Measurements from ENCODE around the gene SAAL1. TPM values are rescaled to one million over a fixed set of nuclear protein-coding genes. Genes with fewer than 3 reads are reported as not detected.
A peak's percentile ranks its signal among the peaks of the same experiment; 100 is the strongest.

Gene SAAL1
- total and polyA plus RNA-seq, 11 donors: 4.9 to 10.9 (median 6.7) TPM

DNA sequence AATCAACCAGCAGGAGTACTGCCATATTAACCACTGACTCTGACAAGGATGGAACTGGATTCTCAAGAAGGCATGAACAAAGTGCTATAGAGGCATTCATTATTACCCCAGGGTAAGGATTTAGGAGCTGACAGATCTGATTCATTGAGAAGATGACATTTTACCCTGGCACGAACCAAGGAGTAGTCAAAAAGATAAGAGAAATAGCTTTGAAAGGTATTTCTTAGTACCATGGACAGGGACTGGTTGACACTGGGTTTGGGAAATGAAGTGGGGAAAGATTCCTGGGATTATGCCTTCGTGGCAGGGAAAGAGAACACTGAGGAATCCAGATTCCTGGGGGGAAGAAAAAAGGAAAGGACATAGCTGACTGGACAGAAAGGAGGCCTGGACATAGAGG is 5.1 kb upstream of the SAAL1 start:
- TF ChIP-seq, protein P1, sequence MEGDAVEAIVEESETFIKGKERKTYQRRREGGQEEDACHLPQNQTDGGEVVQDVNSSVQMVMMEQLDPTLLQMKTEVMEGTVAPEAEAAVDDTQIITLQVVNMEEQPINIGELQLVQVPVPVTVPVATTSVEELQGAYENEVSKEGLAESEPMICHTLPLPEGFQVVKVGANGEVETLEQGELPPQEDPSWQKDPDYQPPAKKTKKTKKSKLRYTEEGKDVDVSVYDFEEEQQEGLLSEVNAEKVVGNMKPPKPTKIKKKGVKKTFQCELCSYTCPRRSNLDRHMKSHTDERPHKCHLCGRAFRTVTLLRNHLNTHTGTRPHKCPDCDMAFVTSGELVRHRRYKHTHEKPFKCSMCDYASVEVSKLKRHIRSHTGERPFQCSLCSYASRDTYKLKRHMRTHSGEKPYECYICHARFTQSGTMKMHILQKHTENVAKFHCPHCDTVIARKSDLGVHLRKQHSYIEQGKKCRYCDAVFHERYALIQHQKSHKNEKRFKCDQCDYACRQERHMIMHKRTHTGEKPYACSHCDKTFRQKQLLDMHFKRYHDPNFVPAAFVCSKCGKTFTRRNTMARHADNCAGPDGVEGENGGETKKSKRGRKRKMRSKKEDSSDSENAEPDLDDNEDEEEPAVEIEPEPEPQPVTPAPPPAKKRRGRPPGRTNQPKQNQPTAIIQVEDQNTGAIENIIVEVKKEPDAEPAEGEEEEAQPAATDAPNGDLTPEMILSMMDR (IDR thresholded peaks at IDR 0.05): no peak
- TF ChIP-seq POLR2A (IDR thresholded peaks at IDR 0.05): no peak
- peaks cover 0 to 35% (median 5%) of the 10 kb centered on the region in 9 donors for H3K27me3 ChIP-seq
- intact Hi-C loops (cut with DNase I): loop anchor here in 4 of 10 donors (10.0 kb wide), 3 partner anchors 624 to 694 kb away; no protein-coding TSS in a partner anchor
- H3K4me1 ChIP-seq: peaks cover 0 to 5% (median 0%) of the 10 kb centered on the region in 12 donors
- DNase-seq (no peak), ATAC-seq (no peak)
- no peaks in the 10 kb centered on the region for H3K9me3 ChIP-seq
- no peak overlapping the region for H3K4me3 ChIP-seq
- WGBS, 4 donors: 8 to 19% (median 13%) methylated on average over 2 of the region's 2 CpGs
- H3K36me3 ChIP-seq: no peaks in the 10 kb centered on the region
- no peak overlapping the region for H3K27ac ChIP-seq

DNA sequence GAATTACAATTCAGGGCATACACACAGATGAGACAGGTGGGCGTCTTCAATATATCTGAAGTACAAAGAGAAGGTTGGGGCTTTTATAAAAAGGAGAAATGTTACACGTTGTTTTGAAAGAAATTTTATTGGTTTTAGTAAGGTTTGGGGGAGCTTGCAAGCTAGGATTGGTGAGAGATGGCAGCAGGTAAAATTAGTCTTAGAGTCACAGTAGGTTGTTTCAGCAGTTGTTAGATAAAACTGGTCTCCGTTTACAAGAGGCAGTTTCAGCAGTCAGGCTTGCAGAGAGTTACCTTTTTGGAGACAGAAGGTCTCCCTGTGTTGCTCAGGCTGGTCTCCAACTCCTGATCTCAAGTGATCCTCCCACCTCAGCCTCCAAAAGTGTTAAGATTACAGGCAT is 2.4 kb upstream of the SAAL1 start:
- H3K4me1 ChIP-seq: peaks cover 0 to 19% (median 10%) of the 10 kb centered on the region in 12 donors
- H3K36me3 ChIP-seq: peaks cover 0 to 4% (median 0%) of the 10 kb centered on the region in 9 donors
- DNase-seq (no peak), ATAC-seq (no peak)
- H3K27me3 ChIP-seq: peaks cover 0 to 22% (median 0%) of the 10 kb centered on the region in 9 donors
- no peak for TF ChIP-seq POLR2A (IDR thresholded peaks at IDR 0.05)
- TF ChIP-seq, protein P1 (IDR thresholded peaks at IDR 0.05): no peak
- H3K9me3 ChIP-seq: no peaks in the 10 kb centered on the region
- 53 to 67% (median 60%) methylated on average over 3 of the region's 3 CpGs for WGBS, 4 donors
- H3K4me3 ChIP-seq: no peak overlapping the region
- intact Hi-C loops (cut with DNase I): loop anchor here in 7 of 10 donors (5.0 to 10.0 kb wide), 3 partner anchors 93 to 116 kb away; partner anchors contain the start of gene SERGEF (in 5 of the 7)
- H3K27ac ChIP-seq: no peak overlapping the region

DNA sequence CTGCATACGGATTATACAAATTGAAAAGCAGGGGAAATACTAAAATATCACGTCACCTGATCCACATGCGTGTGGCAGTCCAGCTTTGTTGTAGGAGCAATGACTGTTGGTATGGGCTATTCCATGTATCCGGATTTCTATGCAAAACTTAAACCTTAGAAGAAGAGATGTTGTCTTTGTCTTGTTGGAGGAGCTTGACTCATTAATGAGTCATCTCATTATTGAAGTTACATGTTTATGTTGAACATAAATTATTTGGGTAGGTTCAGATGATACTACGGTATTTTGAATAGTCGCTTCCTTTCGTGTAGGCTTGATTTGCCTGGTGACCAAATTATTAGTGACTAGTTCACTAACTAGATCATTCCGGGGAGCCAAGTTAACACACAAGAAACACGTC is 806 bp upstream of the SAAL1 start:
- Histone ChIP-seq H3K27me3 (peaks cover 0 to 15% (median 0%) of the 10 kb centered on the region in 9 donors), H3K27ac (no peak overlapping the region), H3K9me3 (no peaks in the 10 kb centered on the region), H3K4me3 (peak overlapping the region in 5 of 12 donors; percentile 75 to 98 (median 91)), H3K4me1 (peaks cover 0 to 19% (median 10%) of the 10 kb centered on the region in 12 donors), H3K36me3 (peaks cover 0 to 20% (median 15%) of the 10 kb centered on the region in 9 donors)
- TF ChIP-seq POLR2A (IDR thresholded peaks at IDR 0.05): no peak
- TF ChIP-seq, protein P1 (IDR thresholded peaks at IDR 0.05): no peak
- ATAC-seq (no peak), DNase-seq (no peak)
- intact Hi-C loops (cut with DNase I): loop anchor here in 9 of 10 donors (2.0 to 10.0 kb wide), 5 partner anchors 92 to 114 kb away; partner anchors contain the start of gene SERGEF (in 6 of the 9)
- 91 to 94% (median 92%) methylated on average over 9 of the region's 9 CpGs for WGBS, 4 donors

DNA sequence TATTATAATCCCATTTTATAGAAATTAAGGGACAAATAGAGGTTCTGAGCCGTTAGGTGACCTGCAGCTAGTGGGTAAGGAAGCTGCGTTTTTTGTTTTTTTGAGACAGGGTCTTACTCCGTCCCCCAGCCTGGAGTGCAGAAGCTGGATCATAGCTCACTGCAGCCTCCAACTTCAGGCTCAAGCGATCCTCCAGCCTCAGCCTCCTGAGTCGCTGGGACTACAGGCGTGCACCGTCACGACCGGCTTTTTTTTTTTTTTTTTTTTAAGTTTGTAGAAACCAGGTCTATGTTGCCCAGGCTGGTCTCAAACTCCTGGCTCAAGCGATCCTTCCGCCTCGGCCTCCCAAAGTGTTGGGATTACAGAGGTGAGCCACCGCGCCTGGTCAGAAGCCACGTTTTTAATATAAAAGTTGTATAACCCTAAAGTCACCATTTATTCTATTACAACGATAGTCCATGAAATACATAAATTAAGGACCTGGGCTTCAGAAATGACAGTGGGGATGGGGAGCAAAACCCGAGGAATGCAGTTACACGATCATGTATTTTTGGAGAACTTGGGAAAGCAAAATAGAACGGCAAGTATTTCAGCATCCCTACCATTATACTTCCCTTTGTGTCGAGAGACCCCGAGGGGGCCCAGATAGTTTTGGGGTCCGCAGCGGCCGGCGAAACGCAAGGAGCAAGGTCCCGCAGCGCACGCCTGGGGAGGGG is 638 bp downstream of the SAAL1 start:
- Histone ChIP-seq H3K4me3 (peak overlapping the region; percentile 66 to 98 (median 88)), H3K4me1 (peaks cover 0 to 19% (median 10%) of the 10 kb centered on the region in 12 donors), H3K27ac (peak overlapping the region in 11 of 12 donors; percentile 21 to 81 (median 70)), H3K9me3 (no peaks in the 10 kb centered on the region), H3K36me3 (peaks cover 0 to 34% (median 20%) of the 10 kb centered on the region in 9 donors), H3K27me3 (peaks cover 0 to 8% (median 0%) of the 10 kb centered on the region in 9 donors)
- TF ChIP-seq, protein P1 (IDR thresholded peaks at IDR 0.05): no peak
- no peak for TF ChIP-seq POLR2A (IDR thresholded peaks at IDR 0.05)
- ATAC-seq (no peak), DNase-seq (no peak)
- WGBS, 4 donors: 23 to 31% (median 27%) methylated on average over 29 of the region's 29 CpGs
- intact Hi-C loops (cut with DNase I): loop anchor here in 7 of 10 donors (5.0 to 10.0 kb wide), 3 partner anchors 90 to 113 kb away; partner anchors contain the start of gene SERGEF (in 5 of the 7)

Data from heart left ventricle (tissue), 16 donors.